ENCODE results near the gene VAMP5.
"Not testable (repeated sequence)": the region's sequence is repeated elsewhere in the genome, so short reads cannot be mapped to it uniquely, and the experiment has no call there.

Gene VAMP5

DNA sequence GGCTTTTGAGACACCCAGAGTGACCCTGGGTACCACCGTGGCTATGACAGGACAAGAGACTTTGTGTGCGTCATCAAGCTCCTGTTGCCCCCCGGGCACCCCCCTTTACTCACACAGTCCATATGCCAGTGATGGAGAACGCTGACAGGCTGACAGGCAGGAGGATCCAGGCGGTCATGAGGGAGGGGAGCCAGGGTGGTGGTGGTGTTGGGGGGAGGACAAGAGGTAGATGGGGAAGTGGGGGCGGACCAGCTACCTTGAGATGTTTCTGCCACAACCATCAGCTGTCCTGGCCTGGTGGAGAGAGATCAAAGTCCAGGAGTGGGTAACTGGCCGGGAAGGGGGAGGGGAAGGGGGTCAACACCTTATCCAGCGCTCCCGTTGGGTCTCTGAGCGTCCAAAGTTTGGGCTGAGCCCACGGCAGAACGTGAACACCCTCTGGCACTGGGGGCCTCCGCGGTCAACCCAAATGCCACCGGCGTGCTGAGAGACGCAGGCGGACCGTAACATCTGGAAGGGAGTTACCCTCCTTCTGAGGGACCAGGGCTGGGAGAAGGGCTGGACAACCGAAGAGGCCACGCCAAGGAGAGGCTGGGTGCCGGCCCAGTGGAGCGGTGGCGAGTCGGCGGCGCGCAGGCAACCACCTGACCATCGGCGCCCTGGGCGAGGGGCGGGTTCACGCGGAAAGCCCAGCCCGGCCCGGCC is 17.7 kb downstream of the VAMP5 start:
- no peak for DNase-seq

DNA sequence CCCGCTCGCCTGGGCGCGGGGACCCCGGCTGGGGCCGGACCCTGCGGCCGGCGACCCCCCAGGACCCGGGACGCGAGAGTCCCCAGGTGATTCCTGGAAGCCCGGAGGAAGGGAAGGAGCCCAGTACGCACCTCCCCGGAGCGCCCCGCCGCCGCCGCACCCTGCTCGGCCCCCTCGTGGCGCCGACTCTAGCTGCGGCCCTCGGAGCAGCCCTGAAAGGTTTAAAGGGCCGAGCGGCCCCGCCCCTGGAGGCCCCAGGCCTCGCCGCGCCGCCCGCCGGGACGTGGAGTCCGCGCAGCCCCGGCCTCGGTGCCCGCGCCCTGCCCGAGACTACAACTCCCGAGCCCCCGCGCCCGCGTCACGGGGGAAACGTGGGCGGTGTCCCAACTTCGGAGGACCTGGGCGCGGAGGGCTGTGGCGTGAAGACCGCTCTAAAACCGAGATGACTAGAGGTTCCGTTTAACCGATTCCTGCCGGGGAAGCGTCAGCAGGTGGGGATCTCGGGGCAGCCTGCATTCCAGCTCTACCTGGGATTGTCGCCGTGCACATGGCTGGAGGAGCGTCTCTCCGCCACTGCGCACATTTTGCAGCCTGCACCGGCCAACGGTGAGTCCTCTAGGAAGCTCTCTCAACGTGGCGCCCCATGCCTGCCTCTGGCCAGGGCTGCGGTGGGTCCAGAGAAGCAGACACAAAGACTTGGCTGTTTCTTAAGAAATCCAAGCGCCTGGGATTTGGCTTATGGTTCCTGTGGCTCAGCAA is 18.4 kb downstream of the VAMP5 start, which contains the start of gene TMEM150A:
Gene TMEM150A (minus strand): TSS at position 223 of the 759 bp plus-strand sequence. CDS start 750 bp downstream, outside the sequence.
- peak; percentile 90 for DNase-seq

DNA sequence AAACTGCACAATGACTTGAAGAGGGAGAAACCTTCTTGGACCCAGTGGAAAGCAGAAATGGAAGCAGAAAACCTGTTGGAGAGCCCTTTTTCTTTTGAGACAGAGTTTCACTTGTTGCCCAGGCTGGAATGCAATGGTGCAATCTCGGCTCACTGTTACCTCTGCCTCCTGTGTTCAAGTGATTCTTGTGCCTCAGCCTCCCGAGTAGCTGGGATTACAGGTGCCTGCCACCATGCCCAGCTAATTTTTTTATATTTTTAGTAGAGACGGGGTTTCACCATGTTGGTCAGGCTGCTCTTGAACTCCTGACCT is 19.9 kb downstream of the VAMP5 start:
- not testable (repeated sequence) for DNase-seq

- no peak for DNase-seq
These were observed 20.5 kb downstream of the VAMP5 start for GRCh38 chr2:85604568-85605339.

DNA sequence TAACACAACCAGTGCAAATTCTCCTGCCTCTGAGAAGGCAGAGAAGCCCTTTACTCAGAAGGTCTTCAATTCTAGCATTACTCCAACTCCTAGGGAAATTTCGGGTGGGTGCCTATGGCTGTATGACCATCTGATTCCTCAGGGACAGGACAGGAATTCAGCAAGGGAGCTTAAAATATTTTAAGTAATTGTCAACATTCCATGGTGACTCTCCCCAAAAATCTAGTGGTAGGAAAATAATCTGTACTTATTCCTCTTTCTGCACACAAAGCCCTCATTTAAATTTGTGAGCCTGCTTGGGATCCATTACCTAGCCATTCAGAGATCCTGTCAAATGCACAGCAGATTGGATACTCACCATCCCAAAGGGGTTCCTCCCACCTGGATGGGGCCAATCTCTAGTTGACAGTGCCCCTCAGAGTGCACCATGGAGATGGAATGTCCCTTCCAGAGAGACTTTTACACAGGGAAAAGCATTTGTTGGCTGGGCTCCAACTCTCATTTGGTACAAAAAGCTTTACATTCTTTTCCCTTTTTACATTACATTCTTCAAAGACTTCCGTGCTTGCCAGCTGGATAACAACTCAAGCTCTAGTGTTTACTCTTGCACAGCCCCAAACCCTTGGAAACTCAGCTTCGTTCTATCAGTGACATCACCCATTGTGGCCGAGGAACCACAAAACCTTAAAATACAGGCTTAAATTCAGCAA is 21.3 kb downstream of the VAMP5 start:
- DNase-seq = no peak

- DNase-seq = no peak
These were observed 21.9 kb downstream of the VAMP5 start for GRCh38 chr2:85606116-85606455.

DNA sequence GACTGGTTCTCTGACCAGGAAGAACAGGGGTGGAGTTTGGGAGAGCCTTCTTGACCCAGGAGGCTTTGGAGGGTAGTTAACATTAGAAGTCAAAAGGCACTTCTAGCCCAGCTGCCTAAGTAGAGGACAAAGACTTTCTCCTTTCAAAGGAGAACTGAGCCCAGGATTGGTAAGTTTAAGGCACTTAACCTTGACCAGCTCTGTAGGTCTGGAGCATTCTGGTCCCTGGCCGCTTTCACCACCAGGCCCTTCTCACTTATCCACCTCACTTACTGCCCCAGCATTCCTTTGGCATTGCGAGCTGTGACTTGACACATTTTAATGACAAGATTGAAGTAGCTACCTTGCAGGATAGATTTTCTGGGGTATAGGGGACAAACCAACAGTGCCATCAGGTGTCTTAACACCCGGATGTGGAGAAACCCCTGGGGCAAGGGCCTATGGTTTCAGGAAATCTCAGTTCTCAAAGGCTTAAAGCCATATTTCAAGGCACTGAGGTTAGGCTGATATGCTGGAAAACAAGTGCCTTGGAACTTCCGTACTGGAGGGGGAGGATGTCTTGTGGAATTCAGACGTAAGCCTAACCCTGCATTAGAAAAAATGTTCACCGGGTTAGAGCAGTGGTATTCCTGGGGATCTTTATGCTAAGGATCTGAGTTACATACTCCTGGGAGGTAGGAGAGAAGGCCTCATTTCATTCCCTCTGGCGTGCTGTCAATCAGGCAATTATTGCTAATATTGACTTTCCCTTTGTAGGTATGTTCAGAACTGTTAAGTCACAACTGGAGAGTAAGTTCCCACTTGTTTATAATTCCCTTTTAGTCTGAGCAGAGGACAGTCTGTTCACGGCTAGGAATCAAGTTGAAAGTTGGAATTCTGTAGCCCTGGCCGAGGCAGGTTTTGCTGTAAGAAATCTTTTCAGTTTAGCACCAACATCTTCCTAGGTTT is 23.3 kb downstream of the VAMP5 start:
- DNase-seq = no peak

- no peak for DNase-seq
These were observed 27.0 kb downstream of the VAMP5 start for GRCh38 chr2:85611217-85611704.

- peak; percentile 94 for DNase-seq
These were observed 27.7 kb downstream of the VAMP5 start, which contains the start of gene C2orf68 for GRCh38 chr2:85611705-85612587. Gene C2orf68 (minus strand): TSS chr2:85612066. CDS start chr2:85611984, 82 bp downstream.

- DNase-seq = no peak
These were observed 29.7 kb downstream of the VAMP5 start for GRCh38 chr2:85613717-85614515.

DNA sequence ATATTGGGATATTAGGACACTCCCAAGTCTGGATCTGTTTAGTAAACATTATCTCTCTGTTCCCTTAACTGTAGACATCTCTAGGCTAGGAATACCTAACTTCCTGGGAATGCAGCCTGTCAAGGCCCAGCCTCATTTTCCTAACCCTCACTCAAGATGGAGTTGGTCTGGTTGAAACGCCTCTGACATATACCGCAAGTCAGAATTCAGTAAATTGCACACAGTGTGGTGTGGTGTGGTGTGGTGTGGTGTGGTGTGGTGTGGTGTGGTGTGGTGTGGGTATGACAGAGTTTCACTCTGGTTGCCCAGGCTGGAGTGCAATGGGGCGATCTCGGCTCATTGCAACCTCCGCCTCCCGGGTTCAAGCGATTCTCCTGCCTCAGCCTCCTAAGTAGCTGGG is 30.5 kb downstream of the VAMP5 start:
- DNase-seq = peak; percentile 36

DNA sequence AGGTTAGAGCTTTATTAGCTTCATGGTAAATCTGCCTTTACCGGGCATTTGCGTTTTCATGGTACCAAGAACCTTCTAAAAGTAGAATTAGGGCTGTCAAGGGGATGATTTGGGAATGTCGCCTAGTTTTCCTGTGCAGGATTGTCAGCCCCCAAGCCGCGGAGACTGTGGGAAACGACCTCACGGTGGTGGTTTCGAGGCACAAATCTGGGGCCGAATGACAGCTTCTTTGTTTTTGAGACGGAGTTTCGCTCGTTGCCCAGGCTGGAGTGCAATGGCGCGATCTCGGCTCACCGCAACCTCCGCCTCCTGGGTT is 31.1 kb downstream of the VAMP5 start:
- no peak for DNase-seq

DNA sequence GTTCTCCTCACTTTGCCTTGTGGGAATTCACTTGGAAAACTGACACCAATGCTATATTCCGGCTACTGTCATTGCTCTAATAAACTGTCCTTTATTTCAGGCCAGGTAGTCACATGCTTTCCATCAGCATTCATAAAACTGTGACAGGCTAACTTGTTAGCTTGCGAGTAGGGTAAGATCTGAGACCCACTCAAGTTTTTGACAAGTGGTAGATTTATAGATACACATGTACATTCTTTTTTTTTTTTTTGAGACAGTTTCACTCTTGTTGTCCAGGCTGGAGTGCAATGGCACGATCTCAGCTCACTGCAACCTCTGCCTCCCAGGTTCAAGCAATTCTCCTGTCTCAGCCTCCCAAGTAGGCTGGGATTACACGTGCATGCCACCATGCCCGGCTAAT is 33.5 kb downstream of the VAMP5 start:
- DNase-seq = not testable (repeated sequence)

DNA sequence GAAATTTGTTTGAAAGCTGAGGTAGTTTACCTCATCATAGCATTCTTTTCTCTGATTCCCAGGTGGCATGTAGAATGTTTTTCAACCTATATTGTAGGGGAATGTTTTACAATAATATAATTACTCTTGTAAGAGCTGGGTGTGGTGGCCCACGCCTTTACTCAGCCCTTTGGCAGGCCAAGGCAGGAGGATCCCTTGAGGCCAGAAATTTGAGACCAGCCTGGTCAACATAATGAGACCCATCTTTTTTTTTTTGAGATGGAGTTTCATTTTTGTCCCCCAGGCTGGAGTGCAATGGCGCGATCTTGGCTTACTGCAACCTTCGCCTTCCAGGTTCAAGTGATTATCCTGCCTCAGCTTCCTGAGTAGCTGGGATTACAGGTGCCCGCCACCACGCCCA is 35.4 kb downstream of the VAMP5 start:
- DNase-seq = no peak

- DNase-seq = no peak
These were observed 37.1 kb downstream of the VAMP5 start for GRCh38 chr2:85621338-85621737.

DNA sequence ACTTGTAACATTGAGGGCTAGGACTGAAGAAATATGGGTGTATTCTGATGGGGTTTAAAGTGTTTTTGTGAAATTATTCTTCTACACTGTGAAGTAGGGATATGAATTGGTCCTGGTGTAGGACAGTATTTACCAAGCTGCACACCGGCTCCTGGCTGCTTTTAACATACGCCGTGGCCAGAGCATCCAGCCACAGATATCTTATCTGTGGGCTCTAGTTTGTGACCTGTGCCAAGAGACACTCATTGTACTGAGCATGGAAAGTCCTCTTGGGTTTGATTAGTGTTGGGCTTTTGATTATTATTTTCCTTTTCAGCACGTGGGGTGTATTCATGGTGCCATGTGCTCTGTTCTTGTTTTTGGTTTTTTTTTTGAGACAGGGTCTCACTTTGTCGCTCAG is 39.8 kb downstream of the VAMP5 start:
- no peak for DNase-seq

DNA sequence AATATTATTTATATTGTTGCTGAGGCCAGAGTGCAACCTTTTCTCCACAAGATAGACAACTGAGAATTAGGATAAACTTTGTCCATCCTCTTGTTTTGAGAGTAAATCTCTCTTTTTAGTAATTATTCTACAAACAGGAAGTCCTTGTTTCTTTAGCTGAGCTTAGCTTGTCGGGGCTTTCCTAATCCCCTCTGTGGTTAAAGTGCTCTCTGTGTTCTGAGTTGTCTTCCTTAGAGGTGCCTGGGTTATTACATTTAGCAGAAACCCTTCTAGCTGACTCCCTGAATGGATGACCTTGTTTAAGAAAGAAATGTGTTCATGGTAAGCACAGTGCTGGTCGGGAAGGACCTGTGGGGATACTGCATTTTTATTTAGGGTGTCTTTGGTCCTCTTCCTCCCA is 44.4 kb downstream of the VAMP5 start:
- peak; percentile 41 for DNase-seq

DNA sequence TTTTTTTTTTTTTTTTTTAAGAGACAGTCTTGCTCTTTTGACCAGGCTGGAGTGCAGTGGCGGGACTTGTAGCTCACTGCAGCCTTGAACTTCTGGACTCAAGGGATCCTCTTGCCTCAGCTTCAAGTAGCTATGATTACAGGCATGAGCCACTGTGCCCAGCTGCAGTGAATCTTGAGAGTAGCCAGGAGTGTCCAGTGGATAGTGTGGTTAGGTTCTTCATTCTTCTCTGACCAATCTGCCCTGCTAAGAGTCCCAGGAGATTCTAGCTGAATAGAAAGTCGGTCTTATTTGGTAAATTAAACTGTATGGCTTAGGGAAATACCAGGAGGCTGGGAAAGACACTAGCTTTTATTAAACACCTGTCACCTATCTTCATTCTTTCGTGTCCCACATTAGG is 47.1 kb downstream of the VAMP5 start:
- no peak for DNase-seq

GRCh38 chr2:85635011-85635410 is 50.8 kb downstream of the VAMP5 start:
- no peak for DNase-seq

DNA sequence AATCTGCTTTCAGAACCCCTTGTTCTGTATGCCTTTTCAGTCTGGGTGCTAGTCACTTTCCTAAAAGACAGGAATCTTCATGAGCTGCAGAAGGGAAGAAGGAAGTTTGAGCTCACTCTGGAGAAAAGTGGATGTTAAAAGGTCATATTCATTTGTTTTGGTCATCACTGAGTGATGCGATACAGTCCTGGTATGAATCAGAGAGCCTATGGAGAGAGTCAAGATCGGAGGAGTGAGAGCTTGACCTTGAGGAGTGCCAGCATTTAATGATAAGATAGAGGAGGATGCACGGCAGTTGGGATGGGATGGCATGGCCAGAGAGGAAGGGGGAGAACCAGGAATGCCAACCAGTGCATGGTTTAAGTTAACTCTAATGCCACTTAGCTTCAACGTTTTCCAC is 51.4 kb downstream of the VAMP5 start:
- no peak for DNase-seq

Data from activated CD4-positive, alpha-beta T cell treated with anti-CD3 and anti-CD28 coated beads, Interleukin-2, Interleukin-6, amounts not matched to agents 100 ng/mL and 50 ng/mL, durations not matched to agents 16 hours and 8 hours (primary cell).